Renal cortical epithelial cell (primary cell): ENCODE measurements around the gene C1orf52. TPM values are rescaled to one million over a fixed set of nuclear protein-coding genes. Genes with fewer than 3 reads are reported as not detected.
"Not testable (repeated sequence)": the region's sequence is repeated elsewhere in the genome, so short reads cannot be mapped to it uniquely, and the experiment has no call there.

ENCODE experiments used
- DNase-seq: peaks from one replicate; pipeline ENCODE4 v3.0.0-alpha.2; 2011; ENCODE audit warnings: low read depth
- total RNA-seq: library from RNA; depleted of rRNA; stranded (reverse); fragments of >200 nt; gene quantifications from 2 replicates; pipeline ENCODE4 v1.2.3, GENCODE V29; 2014

The C1orf52 gene
- total RNA-seq, 1 donor from 2014 or later: 18.5 TPM

GRCh38 chr1:85278853-85279314 lies 19.4 kb upstream of the C1orf52 start:
- DNase-seq: peak; percentile 97

GRCh38 chr1:85277802-85278201 lies 18.3 kb upstream of the C1orf52 start:
- DNase-seq: no peak

DNA sequence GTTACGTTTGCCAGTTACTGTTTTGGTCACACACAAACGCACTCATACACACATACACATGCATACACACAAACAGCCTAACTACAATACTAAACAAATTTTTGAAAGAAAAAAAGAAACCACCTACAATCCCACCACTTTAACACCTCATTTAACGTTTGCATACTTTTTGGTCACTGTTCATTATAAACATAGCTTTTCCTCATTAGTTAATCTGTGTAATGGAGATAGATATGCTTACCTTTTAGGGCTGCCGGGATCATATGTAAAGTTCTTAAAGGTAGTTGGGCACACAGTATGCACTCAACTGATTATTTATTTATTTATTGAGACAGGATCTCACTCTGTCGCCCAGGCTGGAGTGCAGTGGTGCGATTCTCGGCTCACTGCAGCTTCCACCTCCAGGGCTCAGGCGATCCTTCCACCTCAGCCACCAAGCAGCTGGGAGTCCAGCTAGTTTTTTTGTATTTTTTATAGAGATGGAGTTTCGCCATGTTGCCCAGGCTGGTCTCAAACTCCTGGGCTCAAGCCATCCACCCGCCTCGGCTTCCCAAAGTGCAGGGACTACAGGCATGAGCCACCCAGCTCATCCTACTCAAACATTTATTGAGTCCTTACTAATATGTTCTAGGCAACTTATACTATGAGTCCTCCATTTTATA lies 17.6 kb upstream of the C1orf52 start:
- DNase-seq: no peak

DNA sequence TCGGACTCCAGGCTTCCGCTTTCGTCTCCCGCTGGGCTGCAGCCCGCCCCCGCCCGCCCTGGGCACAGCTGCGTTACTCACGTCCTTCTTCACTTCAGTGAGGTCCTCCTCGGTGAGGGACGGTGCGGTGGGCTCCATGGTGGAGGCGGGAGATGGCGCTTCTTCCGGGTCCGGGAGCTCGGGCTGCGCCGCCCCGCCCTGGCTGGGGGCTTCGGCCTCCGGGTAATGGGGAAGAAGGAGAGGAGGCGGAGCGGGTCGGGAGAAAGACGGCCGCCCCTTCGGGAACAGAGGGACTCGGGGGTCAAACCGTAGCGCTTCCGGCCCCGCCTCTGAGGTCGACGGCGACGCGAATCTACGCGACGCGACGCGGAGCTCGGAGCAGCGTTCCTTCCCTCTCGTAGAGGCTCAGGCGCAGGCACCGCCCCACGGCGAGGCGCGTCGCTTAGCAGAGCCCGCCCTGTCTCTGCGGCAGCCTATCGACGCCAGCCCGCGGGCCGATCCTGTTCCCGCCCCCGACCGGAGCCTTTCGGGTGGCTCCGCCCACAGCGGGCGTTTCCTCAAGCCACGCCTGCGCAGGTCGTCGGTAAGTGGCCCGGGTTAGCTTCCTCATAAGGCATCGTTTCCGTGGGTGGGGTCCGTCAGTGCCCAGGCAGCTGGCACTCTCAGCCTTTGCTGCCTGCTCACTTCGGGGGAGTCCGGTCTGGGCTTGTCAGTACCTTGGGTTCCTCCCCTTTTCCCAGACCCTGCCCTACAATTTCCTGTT lies 16.9 kb upstream of the C1orf52 start, which contains the start of gene BCL10:
Gene BCL10, minus strand, starts transcription at position 418 of the 763 bp plus-strand sequence. Its CDS starts 280 bp downstream, at position 138.
- peak; percentile 98 for DNase-seq

- DNase-seq: peak; percentile 56
Observed at GRCh38 chr1:85275701-85276214, 16.3 kb upstream of the C1orf52 start.

DNA sequence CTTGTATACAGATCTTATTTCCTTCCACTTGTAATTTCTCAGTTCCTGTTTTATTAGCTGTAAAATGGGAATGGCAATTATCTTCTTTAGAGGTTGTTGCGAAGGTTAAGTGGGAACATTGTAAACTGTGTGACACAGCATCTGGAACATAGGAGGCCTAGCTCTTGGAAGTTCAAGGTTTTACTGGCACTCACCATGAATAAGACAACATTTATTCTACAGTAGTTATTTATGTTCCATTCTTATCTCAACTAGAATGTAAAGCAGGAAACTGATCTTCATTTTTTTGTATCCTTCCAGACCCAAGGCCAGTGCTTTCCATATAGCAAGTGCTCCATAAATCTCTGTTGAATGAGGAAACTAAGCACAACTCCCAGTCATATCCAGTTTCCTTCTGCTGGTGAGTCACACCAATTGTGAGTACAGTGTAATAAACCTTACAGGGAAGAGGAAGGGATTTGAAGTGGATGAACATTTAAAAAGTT lies 15.5 kb upstream of the C1orf52 start:
- peak; percentile 90 for DNase-seq

DNA sequence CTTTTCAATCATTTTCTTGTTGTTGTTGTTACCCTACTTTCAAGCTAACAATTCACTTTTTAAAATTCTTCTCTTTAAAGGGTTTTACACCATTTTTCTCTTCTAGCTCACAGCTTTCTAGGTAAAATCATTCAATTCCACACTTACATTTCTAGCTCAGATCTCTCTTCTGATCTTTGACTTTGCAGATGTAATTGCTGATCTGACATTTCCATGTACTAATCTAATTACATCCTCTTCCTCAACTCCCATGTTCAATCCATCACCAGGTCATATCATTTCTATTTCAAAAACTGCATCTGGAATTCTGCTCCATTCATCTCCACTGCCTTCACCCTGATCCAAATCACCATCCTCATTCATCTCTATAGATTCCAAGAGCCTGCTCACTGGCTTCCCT lies 13.9 kb upstream of the C1orf52 start:
- no peak for DNase-seq

DNA sequence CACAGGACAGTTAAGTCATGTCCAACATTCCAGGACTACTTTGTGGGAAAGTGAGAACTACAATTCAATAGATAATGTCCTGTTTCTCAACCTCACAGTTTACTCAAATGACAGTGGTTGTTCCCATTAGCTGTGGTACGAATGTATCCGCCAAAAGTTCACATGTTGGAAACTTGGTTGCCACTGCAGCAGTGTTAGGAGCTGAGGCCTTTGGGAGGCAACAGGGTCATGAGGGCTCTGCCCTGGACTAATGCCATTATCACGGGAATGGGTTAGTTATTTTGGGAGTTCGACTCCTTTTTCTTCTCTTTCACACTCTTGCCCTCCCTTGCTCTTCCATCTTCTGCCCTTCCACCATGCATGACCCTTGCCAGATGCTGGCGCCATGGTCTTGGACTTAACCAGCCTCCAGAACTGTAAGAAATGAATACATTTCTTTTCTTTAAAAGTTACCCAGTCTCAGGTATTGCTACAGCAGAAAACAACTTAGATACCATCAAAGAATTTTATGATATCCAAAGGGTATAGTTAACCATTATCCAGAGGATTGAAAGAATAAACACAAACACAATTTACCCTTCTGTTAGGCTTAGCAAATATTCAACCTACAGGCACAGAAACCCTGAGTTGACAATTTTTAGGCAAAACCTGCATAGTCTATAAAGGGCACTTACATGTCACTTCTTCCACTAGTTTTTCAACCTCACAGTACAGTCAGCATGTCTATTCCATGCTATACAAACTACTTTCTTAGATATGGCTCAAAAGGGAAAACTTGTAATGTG lies 9.5 kb upstream of the C1orf52 start:
- DNase-seq: peak; percentile 39

- DNase-seq: no peak
Observed at GRCh38 chr1:85267313-85267712, 7.9 kb upstream of the C1orf52 start.

DNA sequence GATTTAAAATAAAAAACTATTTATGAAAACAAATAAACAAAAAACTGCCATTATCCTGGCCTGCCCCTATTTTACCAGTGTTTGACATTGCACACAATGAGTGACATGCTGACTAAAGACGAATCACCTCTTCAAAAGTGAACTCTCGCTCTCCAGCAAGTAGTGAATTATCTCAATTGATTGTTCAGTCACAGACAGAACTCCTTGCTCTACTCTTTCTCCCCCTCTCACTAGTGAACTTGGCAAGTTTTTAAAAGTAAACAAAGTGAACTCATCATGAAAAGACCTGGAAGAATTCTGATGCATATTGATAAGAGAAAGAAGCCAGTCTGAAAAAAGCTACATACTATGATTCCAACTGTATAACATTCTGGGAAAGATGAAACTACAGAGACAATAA lies 4.7 kb upstream of the C1orf52 start:
- DNase-seq: peak; percentile 64

GRCh38 chr1:85262985-85263384 lies 3.5 kb upstream of the C1orf52 start:
- peak; percentile 32 for DNase-seq

- DNase-seq: no peak
Observed at GRCh38 chr1:85259912-85260274, 431 bp upstream of the C1orf52 start.

DNA sequence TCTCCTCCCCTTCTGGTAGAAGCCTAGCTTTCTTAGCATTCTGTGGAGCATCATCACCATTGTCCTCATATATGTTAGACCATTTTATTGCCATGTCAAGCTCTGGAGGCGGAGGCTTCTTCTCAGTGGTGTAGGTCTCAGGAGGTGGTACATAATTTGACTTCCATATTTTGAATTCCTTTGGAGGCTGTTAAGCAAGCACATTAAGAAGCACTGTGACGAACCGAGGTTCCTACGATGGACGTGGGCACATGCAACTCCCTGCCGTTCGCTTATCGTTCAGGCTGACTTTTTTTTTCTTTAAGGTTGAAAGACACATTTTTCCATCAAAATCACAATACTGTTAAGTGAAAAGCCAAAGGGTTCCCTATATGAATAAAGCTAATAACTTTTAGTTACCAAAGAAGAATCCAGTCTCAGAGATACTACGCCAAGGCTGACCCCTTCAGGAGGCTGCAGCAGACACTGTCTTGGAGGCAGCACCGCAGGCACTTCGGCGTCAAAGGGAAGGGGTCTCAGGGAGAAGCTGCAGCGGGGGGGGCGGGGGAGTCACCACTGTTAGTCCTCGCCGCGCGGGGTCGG lies 835 bp downstream of the C1orf52 start:
- no peak for DNase-seq

DNA sequence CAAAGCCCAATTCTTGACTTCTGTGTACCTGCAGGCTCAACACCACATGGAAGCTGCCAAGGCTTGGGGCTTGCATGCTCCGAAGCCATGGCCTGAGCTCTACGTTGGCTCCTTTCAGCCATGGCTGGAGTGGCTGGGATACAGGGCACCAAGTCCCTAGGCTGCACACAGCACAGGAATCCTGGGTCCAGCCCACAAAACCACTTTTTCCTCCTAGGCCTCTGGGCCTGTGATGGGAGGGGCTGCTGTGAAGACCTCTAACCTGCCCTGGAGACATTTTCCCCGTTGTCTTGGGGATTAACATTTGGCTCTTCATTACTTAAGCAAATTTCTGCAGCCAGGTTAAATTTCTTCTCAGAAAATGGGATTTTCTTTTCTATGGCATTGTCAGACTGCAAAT lies 10.4 kb downstream of the C1orf52 start:
- DNase-seq: not testable (repeated sequence)

DNA sequence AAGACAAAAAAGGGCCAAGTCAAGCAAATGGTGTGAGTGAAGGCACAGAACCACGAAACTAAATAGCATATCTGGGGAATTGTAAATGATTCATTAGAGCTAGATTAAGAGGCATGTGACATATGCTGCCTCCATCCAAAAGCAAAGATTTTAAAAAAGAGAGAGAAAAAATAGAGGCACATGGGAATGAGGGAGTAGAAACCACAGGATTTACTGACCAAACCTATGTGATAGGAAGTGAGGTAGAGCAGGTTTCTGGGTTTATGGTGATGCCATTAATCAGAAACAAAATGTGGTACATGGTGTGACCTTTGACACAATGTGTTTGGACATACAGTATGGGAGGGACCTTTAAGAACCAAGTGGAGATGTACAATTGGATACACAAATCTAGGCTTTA lies 13.6 kb downstream of the C1orf52 start:
- DNase-seq: no peak

DNA sequence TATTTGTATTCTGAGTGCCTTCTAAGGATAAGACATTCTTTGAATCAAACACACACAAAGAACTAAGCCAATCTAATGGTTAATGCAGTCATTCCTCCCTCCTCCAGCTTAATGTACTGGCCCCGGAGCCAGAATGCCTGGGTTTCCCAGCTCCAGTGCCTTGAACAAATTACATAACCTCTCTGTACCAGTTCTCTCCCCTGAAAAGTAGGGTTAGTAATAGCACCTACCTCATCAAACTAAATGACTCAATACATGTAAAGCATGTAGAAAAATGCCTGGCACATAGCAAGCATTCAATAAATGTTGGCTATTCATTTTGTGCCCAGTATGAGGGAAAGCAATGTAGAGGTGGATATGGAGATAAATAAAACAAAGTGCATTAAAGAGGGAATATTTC lies 14.0 kb downstream of the C1orf52 start:
- no peak for DNase-seq

GRCh38 chr1:85244271-85245061 lies 15.0 kb downstream of the C1orf52 start:
- DNase-seq: no peak

GRCh38 chr1:85243372-85243771 lies 16.1 kb downstream of the C1orf52 start:
- no peak for DNase-seq

- DNase-seq: no peak
Observed at GRCh38 chr1:85240643-85241042, 18.8 kb downstream of the C1orf52 start.

DNA sequence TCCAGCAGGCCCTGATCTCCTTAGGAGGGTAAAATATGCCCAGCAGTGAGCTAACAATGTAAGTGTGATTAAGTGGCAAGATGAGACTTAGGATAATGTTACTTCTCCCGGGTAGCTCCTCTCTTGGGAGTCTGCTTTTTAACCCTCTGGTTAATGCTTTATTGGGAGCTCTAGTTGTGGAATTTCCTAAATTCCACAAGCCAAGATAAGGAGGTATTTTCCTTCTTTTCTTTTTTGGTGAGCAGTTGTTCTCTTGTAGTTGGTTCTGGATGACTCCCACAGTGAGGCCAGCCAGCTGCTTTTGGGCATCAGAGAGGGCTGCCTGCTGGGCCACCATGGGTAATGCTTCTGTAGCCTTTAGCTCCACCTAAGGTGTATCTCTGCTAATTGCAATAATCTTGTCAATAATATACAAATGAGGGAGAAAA lies 19.3 kb downstream of the C1orf52 start:
- DNase-seq: no peak

DNA sequence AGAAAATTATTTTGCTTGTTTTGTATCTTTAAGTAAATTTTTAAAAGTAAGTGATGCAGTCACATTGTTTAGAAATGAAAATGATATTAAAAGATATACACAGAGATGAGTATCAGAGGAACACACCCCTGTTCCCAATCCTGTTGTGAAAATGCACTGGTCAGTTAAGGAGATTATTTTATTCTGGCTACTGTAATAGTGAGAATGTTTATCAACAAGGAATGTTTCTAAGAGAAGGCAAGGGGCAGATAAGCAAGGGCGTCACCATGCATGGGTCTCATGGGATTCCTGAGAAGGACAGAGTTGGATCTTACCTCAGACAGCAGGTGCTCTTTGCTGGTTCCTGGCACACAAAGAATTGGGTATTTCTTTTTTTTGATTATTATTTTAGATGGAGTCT lies 21.8 kb downstream of the C1orf52 start:
- no peak for DNase-seq
